ENCODE measurements around the gene PPP1R13B.
A peak's percentile ranks its signal among the peaks of the same experiment; 100 is the strongest.
"Not testable (repeated sequence)": the region's sequence is repeated elsewhere in the genome, so short reads cannot be mapped to it uniquely, and the experiment has no call there.

The PPP1R13B gene

DNA sequence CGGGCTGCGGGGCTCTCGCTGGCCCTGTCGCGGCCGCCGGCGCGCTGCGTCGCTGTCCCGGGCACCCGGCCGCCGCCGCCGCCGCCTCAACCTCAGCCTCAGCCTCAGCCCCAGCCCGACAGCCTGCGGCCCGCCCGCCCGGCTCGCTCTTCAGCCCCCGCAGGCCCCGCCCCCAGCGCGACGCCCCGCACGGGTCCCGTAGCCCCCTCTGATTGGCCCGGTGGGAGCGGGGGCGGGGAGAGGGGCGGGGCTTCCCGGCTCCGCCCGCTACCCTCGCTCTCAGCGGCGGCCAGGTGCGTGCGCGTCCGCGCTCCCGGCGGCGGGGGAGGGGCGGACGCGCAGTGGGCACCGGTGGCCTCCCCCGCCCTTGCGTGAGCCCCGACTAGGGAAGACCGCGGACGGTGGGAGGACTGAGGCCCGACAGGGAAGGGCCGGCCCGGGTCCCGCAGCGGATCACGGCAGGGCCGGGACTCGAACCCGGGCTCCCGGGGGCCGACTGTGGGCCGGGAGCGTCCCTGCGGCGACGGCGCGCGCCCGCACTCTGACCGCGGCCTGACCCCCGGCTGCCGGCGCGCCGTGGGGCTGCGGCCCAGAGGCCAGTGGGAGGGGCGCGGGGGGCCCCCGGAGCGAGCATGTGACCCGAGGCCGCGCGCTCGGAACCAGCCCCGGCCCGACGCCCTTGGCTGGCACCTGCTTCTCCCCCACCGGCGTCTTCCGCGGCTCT is at the start of gene PPP1R13B:
TSS of gene PPP1R13B (minus strand) at position 125 of the 724 bp plus-strand sequence. CDS start 268 bp downstream, outside the sequence.
- peak; percentile 99 for DNase-seq (ENCODE audit: low spot score)

DNA sequence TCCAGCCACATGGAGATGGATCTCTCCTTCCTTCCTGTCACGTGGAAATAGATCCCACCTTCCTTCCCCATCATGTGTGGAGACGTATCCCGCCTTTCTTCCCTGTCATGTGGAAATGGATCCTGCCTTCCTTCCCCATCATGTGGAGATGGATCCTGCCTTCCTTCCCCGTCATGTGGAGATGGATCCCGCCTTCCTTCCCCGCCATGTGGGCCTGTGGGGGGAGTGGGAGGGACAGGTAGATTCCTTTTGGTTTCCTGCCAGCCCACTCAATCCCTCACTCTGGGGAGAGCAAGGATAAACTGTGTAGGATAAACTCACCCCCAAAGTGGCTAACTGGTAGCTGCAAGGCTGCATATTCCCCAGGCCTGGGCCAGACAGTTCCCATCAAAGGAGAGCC is 49.2 kb upstream of the PPP1R13B start:
- no peak for DNase-seq (ENCODE audit: low spot score)

DNA sequence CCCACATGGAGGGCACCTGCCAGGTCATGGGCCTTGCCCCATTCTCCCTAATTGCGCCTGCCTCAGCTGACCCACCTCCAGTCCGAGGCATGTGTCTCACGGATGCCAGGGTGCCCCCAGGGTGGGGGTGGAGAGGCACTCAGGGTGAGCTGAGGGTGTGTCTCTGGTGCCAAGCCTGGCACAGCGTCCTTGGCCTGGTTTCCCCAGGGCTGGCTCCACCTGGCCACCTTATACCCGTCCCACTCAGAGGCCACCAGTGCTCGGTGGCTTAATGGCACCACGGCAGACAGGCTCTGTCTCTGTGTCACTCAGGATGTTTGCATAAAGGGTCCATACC is 47.3 kb upstream of the PPP1R13B start:
- DNase-seq (ENCODE audit: low spot score): no peak

- DNase-seq (ENCODE audit: low spot score): no peak
Observed at GRCh38 chr14:103894034-103894722, 46.8 kb upstream of the PPP1R13B start.

DNA sequence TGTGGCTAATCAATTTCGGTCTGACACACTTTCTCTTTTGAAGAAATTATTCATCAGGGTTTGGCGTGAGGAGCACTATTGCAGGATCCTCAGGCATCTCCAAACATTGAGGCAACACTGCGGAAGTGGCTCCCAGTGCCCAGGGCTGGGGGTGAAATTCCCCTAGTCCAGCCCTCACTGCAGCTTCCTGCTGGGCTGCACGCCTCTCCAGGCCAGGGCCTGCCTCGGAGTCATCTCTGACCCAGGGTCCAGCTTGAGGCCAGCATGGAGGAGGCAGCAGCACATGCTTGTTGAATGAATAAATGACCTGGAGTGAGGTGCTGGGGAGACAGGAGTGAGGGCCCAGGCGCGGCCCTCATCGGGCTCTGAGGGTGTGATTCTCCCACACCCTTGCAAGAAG is 44.9 kb upstream of the PPP1R13B start:
- no peak for DNase-seq (ENCODE audit: low spot score)

DNA sequence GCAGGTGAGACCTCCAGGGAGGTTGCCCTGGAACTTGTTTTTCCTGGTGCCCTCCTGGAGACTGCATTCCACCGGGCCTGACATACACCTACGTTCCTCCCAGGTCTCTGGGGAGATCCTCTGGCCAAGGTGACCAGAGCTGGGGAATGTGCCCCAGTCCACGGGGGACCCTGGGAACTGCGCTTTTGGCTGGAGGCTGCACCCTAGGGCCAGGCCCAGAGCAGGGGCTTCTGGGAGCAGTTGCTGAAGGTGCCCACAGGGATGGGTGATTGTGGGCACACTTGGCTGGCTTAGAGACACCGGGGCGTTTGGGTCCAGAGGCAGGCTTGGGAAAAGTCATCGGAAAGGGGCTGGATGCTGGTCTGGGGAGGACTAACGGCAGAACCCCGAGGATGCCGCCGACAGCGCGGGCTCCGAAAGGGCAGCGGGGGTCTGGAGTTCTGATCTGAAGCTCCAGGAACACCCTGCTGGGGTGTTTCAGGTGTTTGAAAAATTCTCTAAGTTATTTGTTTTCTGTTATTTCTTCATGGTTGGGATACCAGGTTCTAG is 44.4 kb upstream of the PPP1R13B start:
- no peak for DNase-seq (ENCODE audit: low spot score)

GRCh38 chr14:103890821-103891666 is 43.7 kb upstream of the PPP1R13B start:
- DNase-seq (ENCODE audit: low spot score): no peak

GRCh38 chr14:103890052-103890371 is 42.6 kb upstream of the PPP1R13B start:
- no peak for DNase-seq (ENCODE audit: low spot score)

- DNase-seq (ENCODE audit: low spot score): peak; percentile 65
Observed at GRCh38 chr14:103889313-103890051, 42.1 kb upstream of the PPP1R13B start.

- not testable (repeated sequence) for DNase-seq (ENCODE audit: low spot score)
Observed at GRCh38 chr14:103889002-103889312, 41.6 kb upstream of the PPP1R13B start.

- DNase-seq (ENCODE audit: low spot score): no peak
Observed at GRCh38 chr14:103887557-103888115, 40.3 kb upstream of the PPP1R13B start.

GRCh38 chr14:103887170-103887501 is 39.8 kb upstream of the PPP1R13B start:
- DNase-seq (ENCODE audit: low spot score): no peak

- no peak for DNase-seq (ENCODE audit: low spot score)
Observed at GRCh38 chr14:103886304-103887169, 39.2 kb upstream of the PPP1R13B start.

DNA sequence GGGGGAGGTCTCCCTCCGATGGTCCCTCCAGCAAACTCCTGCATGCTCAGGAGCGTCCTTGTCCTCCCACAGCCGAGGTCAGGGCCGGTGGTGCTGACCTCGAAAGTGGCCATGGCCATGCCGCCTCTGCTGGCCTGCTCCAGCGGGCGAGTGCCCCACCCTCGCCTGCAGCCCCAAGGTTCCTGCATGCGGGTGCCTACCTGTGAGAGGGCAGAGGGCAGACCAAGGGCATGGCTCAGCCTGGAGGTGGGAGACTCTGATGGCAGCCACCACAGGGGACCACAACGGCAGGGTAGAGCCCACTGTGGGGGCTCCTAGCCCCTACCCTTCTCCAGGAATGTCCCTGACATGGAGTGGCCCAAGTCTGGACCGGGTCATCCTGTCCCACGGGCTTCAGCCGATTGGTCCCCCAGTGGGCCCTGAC is 38.1 kb upstream of the PPP1R13B start:
- DNase-seq (ENCODE audit: low spot score): no peak

DNA sequence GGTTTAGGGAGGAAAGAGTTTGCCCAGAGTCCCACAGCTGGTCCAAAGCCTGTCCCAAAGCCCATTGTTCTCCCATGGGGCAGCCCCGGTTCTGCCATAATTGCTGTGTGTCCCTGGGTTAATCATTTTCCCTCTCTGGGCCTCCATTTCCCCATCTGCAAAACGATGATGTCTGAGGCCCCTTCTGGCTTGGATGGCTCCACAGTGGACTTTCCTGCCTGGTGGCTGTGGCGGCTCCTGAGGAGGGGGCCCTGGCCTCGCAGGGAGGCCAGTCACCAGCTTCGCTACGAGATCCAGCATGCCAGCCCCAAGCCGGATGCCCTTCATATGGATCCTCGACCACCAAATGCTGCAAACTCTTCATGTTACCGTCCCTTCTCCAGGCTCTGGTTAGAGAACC is 37.5 kb upstream of the PPP1R13B start:
- no peak for DNase-seq (ENCODE audit: low spot score)

DNA sequence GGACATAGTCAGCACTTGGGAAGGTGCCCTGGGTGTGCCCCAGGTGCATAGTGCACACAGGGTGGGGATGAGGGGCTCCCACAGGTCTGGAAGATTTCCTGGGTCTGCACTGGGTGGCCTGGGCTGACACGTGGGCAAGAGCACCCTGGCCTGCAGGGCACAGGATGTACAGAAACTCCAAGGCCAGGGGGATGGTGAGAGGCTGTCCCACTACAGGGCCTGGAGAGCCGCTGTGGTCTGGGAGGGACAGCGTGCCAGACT is 35.8 kb upstream of the PPP1R13B start:
- DNase-seq (ENCODE audit: low spot score): no peak

- no peak for DNase-seq (ENCODE audit: low spot score)
Observed at GRCh38 chr14:103882503-103883262, 35.3 kb upstream of the PPP1R13B start.

- no peak for DNase-seq (ENCODE audit: low spot score)
Observed at GRCh38 chr14:103881268-103882201, 34.2 kb upstream of the PPP1R13B start.

Data from AG20443 (cell line).